Neural cell (in vitro differentiated cells): ENCODE measurements around the gene PTPRD. TPM values are rescaled to one million over a fixed set of nuclear protein-coding genes. Genes with fewer than 3 reads are reported as not detected.

Source experiments
- H2AFZ ChIP-seq: fragments of 200-600, 300-800 bp; sonication (generic), shearing (Covaris generic); 2 replicates; pipeline ENCODE4 v1.6.0; 2014; ENCODE audit warnings: low read depth, mild to moderate bottlenecking, antibody characterized with exemption, low read length, moderate library complexity
- H3F3A ChIP-seq: fragments of 200-600 bp; shearing (Covaris generic); 2 replicates; pipeline ENCODE4 v1.6.1; 2016; ENCODE audit warnings: mild to moderate bottlenecking, moderate library complexity, mixed read lengths, antibody characterized with exemption, low read length; ENCODE audit not compliant: insufficient read depth, poor library complexity, severe bottlenecking
- H3K27ac ChIP-seq: fragments of 200-600, 300-800 bp; sonication (generic), shearing (Covaris generic); 2 replicates; pipeline ENCODE4 v1.5.1; 2014; ENCODE audit warnings: mild to moderate bottlenecking, low read length, moderate library complexity
- H3K27me3 ChIP-seq: fragments of 300-800, 200-600 bp; sonication (generic), shearing (Covaris generic); 2 replicates; pipeline ENCODE4 v1.6.0; 2014; ENCODE audit warnings: mild to moderate bottlenecking, low read depth, low read length, moderate library complexity; ENCODE audit not compliant: insufficient read depth
- H3K36me3 ChIP-seq: fragments of 300-800, 200-600 bp; sonication (generic), shearing (Covaris generic); 2 replicates; pipeline ENCODE4 v1.5.1; 2014; ENCODE audit warnings: mild to moderate bottlenecking, antibody characterized with exemption, low read length, moderate library complexity; ENCODE audit not compliant: insufficient read depth
- H3K4me2 ChIP-seq: fragments of 300-800, 200-600 bp; sonication (generic), shearing (Covaris generic); 2 replicates; pipeline ENCODE4 v1.6.0; 2014; ENCODE audit warnings: mild to moderate bottlenecking, low read length
- H3K4me3 ChIP-seq: fragments of 300-800, 200-600 bp; sonication (generic), shearing (Covaris generic); 2 replicates; pipeline ENCODE4 v1.5.1; 2014; ENCODE audit warnings: mild to moderate bottlenecking, low read length, moderate library complexity
- H3K79me2 ChIP-seq: fragments of 200-600 bp; shearing (Covaris generic); replicated peaks from 2 replicates; pipeline ENCODE4 v1.6.0; 2014; ENCODE audit warnings: mild to moderate bottlenecking, low read length, moderate library complexity; ENCODE audit not compliant: insufficient read depth
- H3K9ac ChIP-seq: fragments of 300-800, 200-600 bp; sonication (generic), shearing (Covaris generic); 2 replicates; pipeline ENCODE4 v1.6.1; 2016; ENCODE audit warnings: mild to moderate bottlenecking, low read length, mixed read lengths
- H3K9me2 ChIP-seq: fragments of 200-600 bp; shearing (Covaris generic); 2 replicates; pipeline ENCODE4 v1.6.1; 2016; ENCODE audit warnings: mild to moderate bottlenecking, low read length, mixed read lengths; ENCODE audit not compliant: insufficient read depth
- H3K9me3 ChIP-seq: fragments of 200-600, 300-800 bp; sonication (generic), shearing (Covaris generic); 2 replicates; pipeline ENCODE4 v1.6.1; 2016; ENCODE audit warnings: mild to moderate bottlenecking, mixed run types, low read length, moderate library complexity, mixed read lengths
- H4K20me1 ChIP-seq: fragments of 200-600 bp; shearing (Covaris generic); 2 replicates; pipeline ENCODE4 v1.6.1; 2016; ENCODE audit warnings: mild to moderate bottlenecking, mixed run types; ENCODE audit not compliant: insufficient read depth
- EP300 ChIP-seq: fragments of 450-650 bp; conservative IDR thresholded peaks from 2 replicates; pipeline ENCODE4 v1.6.1; 2014; ENCODE audit warnings: antibody characterized with exemption, mild to moderate bottlenecking, moderate library complexity; ENCODE audit not compliant: poor library complexity, severe bottlenecking
- EZH2 ChIP-seq: fragments of 200-600, 300-800 bp; shearing (Covaris generic), sonication (generic); IDR thresholded peaks from 2 replicates; pipeline ENCODE4 v1.6.1; 2014; ENCODE audit warnings: antibody characterized with exemption, low read length, borderline replicate concordance, mild to moderate bottlenecking; ENCODE audit not compliant: insufficient read depth, poor library complexity, severe bottlenecking
- MXI1 ChIP-seq: fragments of 450-650 bp; conservative IDR thresholded peaks from 2 replicates; pipeline ENCODE4 v1.6.1; 2014; ENCODE audit warnings: antibody characterized with exemption, mild to moderate bottlenecking; ENCODE audit not compliant: poor library complexity, severe bottlenecking
- POLR2AphosphoS5 ChIP-seq: IDR thresholded peaks from 2 replicates; pipeline ENCODE4 v1.6.1; 2012
- RAD21 ChIP-seq: fragments of 450-650 bp; conservative IDR thresholded peaks from 2 replicates; pipeline ENCODE4 v1.6.1; 2014; ENCODE audit warnings: antibody characterized with exemption, mild to moderate bottlenecking, moderate library complexity
- SMC3 ChIP-seq: fragments of 450-650 bp; conservative IDR thresholded peaks from 2 replicates; pipeline ENCODE4 v1.6.1; 2014; ENCODE audit warnings: antibody characterized with exemption, mild to moderate bottlenecking, moderate library complexity; ENCODE audit not compliant: poor library complexity
- TAF1 ChIP-seq: IDR thresholded peaks from 2 replicates; pipeline ENCODE4 v1.6.1; 2012; ENCODE audit warnings: low read depth
- polyA plus RNA-seq: library from polyadenylated mRNA; depleted of rRNA; stranded (reverse); fragments of >200 nt; gene quantifications from 2 replicates; pipeline ENCODE4 v1.2.3, GENCODE V29; 2014
- TF ChIP-seq, protein P1 (sequence below): fragments of 450-650 bp; IDR thresholded peaks from 2 replicates; pipeline ENCODE4 v1.5.1; 2014; ENCODE audit warnings: antibody characterized with exemption, mild to moderate bottlenecking, moderate library complexity; ENCODE audit not compliant: poor library complexity, severe bottlenecking
- TF ChIP-seq, protein P2 (sequence below): IDR thresholded peaks from 2 replicates; pipeline ENCODE4 v1.6.1; 2012; ENCODE audit warnings: borderline replicate concordance

Gene PTPRD
- polyA plus RNA-seq, 1 donor from 2014 or later: 143 TPM

DNA sequence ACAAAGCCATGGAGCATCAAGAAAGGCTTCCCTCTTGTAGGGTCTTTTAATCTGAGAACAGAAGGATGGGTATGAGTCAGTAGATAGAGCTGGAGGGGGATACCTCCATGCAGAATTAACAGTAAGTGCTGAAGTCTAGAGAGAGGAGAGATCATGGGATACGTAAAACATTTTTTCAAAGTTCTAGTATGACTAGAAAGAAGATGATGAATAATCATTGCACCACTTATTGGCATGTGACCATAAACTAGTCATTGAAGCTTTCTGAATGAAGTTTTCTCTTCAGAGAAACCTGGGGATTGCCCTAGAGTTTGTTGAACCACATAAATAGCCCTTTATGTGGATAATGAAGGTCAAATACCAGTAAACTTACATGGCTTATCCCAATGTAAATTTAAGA, 48.6 kb upstream of the PTPRD start:
- H3K9me3 ChIP-seq: no peaks in the 10 kb centered on the region
- no peak overlapping the region for H2AFZ ChIP-seq
- no peaks in the 10 kb centered on the region for H4K20me1 ChIP-seq
- H3K79me2 ChIP-seq: no peaks in the 10 kb centered on the region
- TF ChIP-seq EZH2: no peak
- TF ChIP-seq, protein P1, sequence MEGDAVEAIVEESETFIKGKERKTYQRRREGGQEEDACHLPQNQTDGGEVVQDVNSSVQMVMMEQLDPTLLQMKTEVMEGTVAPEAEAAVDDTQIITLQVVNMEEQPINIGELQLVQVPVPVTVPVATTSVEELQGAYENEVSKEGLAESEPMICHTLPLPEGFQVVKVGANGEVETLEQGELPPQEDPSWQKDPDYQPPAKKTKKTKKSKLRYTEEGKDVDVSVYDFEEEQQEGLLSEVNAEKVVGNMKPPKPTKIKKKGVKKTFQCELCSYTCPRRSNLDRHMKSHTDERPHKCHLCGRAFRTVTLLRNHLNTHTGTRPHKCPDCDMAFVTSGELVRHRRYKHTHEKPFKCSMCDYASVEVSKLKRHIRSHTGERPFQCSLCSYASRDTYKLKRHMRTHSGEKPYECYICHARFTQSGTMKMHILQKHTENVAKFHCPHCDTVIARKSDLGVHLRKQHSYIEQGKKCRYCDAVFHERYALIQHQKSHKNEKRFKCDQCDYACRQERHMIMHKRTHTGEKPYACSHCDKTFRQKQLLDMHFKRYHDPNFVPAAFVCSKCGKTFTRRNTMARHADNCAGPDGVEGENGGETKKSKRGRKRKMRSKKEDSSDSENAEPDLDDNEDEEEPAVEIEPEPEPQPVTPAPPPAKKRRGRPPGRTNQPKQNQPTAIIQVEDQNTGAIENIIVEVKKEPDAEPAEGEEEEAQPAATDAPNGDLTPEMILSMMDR: no peak
- TF ChIP-seq, protein P2, sequence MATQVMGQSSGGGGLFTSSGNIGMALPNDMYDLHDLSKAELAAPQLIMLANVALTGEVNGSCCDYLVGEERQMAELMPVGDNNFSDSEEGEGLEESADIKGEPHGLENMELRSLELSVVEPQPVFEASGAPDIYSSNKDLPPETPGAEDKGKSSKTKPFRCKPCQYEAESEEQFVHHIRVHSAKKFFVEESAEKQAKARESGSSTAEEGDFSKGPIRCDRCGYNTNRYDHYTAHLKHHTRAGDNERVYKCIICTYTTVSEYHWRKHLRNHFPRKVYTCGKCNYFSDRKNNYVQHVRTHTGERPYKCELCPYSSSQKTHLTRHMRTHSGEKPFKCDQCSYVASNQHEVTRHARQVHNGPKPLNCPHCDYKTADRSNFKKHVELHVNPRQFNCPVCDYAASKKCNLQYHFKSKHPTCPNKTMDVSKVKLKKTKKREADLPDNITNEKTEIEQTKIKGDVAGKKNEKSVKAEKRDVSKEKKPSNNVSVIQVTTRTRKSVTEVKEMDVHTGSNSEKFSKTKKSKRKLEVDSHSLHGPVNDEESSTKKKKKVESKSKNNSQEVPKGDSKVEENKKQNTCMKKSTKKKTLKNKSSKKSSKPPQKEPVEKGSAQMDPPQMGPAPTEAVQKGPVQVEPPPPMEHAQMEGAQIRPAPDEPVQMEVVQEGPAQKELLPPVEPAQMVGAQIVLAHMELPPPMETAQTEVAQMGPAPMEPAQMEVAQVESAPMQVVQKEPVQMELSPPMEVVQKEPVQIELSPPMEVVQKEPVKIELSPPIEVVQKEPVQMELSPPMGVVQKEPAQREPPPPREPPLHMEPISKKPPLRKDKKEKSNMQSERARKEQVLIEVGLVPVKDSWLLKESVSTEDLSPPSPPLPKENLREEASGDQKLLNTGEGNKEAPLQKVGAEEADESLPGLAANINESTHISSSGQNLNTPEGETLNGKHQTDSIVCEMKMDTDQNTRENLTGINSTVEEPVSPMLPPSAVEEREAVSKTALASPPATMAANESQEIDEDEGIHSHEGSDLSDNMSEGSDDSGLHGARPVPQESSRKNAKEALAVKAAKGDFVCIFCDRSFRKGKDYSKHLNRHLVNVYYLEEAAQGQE: no peak
- no peak for TF ChIP-seq SMC3
- TF ChIP-seq RAD21: no peak
- TF ChIP-seq POLR2AphosphoS5: no peak
- no peak for TF ChIP-seq EP300
- TF ChIP-seq MXI1: no peak
- TF ChIP-seq TAF1: no peak
- no peaks in the 10 kb centered on the region for H3K36me3 ChIP-seq
- H3K4me2 ChIP-seq: no peak overlapping the region
- H3K9ac ChIP-seq: no peak overlapping the region
- no peak overlapping the region for H3K4me3 ChIP-seq
- no peaks in the 10 kb centered on the region for H3K9me2 ChIP-seq
- no peaks in the 10 kb centered on the region for H3K27me3 ChIP-seq
- H3F3A ChIP-seq: no peaks in the 10 kb centered on the region
- H3K27ac ChIP-seq: no peak overlapping the region

DNA sequence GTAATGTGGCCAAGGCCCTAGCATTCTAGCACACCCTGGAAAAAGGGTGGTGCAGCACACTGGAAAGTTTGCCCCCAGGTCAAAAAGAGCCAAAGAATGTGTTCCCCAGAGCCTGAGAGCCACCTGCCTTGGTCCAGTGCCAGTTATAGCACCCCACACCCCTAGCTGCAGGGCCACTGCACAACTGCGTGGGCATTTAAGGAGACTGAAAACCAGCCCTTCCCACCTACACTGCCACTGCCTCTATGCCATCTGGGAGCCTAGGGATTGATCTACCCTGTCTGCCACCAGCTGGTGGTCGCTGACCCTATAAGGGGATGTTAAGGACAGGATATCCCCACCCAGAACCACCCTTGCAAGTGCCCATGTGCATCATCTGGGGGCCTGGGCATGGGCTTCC, 38.2 kb upstream of the PTPRD start:
- no peak overlapping the region for H2AFZ ChIP-seq

More for the DNA sequence above, 38.2 kb upstream of the PTPRD start:
- TF ChIP-seq, protein P1: no peak
- no peak for TF ChIP-seq RAD21
- no peak for TF ChIP-seq EP300
- no peak for TF ChIP-seq EZH2
- TF ChIP-seq TAF1: no peak
- TF ChIP-seq MXI1: no peak
- TF ChIP-seq SMC3: no peak
- Histone ChIP-seq H3K9ac (no peak overlapping the region), H4K20me1 (no peaks in the 10 kb centered on the region), H3K79me2 (no peaks in the 10 kb centered on the region), H3F3A (no peaks in the 10 kb centered on the region), H3K4me3 (no peak overlapping the region), H3K27ac (no peak overlapping the region), H3K9me3 (peaks cover 4% of the 10 kb centered on the region), H3K36me3 (no peaks in the 10 kb centered on the region), H3K4me2 (no peak overlapping the region), H3K9me2 (no peaks in the 10 kb centered on the region), H3K27me3 (no peaks in the 10 kb centered on the region)
